GM21737 (cell line): ENCODE measurements around the gene MED12L.
"Not testable (repeated sequence)": the region's sequence is repeated elsewhere in the genome, so short reads cannot be mapped to it uniquely, and the experiment has no call there.

ENCODE experiments used
- ATAC-seq: cut with Tn5 transposase; IDR thresholded peaks from one replicate; pipeline ENCODE4 v1.9.1; 2021; ENCODE audit warnings: mild to moderate bottlenecking, moderate library complexity; ENCODE audit not compliant: unreplicated experiment

The MED12L gene

DNA sequence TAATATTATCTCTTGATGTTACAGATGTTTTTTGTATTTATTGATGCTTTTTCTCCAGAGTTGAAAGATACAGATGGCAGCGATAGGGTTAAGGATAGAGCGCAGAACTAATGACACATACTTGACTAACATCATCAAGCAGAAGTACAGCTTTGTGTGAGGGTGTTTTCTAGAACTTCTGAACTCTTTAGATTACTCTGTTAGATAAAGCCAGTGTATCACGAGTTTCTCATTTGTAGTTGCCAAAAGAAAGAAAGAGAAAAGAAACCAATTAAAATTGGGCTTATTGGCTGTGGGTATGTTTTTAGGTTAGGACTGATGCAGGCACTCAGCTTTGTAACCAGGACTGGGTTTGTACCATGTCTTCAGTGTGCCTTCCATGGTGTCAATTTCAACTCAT is 124.2 kb downstream of the MED12L start:
- no peak for ATAC-seq

DNA sequence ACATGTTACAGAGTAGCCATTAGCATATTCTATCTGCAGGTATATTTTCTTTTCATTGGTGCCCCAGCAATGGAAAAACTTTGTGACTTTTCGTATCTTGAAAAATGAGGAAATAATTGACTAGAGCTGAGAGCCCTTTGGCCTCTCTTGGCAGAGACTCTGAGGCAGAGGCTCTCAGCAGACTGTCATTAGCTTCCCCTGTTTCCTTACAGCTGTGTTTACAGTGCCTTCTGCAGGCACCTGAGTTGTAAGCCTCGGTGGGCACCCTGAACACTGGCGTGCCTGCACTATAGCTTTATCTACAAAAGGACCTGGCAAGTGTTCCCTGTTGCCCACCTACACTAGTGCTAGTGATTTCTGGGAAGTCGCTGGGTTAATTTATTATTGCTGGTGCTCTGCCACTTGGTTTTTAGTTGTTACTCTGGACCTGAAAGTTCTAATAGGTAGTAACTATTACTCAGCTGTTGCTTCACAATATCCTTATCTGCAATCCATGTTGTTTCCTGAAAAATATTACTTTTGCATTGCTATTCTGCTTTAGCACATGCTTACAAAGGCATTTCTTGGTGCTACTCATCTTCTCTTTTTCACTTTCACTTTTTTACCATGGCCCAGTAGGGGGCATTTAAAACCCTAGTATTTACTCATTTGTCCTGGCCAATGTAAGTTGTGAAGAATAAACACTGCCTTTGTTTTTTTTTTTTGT is 125.4 kb downstream of the MED12L start:
- peak; percentile 78 for ATAC-seq

DNA sequence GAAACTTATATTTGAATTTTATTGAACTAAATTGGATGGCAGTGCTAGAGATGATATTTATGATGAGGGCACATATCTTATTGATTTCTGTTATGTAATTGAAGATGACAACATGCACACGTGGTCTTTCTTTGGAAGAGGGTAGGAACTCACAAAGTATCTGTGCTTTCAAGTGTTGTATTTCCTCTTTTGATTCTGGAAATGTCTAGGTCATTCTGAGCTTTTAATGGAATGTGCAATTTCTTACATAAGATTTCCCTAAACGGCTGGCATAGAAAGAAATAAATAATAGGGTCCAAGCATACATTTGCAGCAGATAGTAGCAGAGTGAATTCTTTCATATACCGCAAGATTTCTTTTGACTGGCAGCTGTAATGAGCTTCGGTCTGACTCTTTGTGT is 127.7 kb downstream of the MED12L start:
- no peak for ATAC-seq

DNA sequence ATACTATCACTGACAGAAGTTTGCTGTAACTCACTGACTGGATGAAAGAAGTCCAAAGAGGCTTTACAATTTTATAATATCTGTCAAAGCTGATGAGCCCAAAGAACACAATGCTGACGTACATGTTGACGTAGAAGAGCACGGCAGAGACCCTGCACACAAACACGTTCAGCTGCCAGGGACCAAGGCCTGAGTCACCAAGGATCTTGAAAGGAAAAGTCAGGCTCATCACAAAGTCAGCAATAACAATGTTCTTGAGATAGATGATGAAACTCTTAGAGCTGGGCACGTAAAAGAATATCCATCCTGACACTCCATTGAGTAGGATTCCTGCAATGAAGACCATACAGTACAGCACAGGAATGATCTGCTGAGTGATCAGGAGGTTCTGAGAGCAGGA is 128.4 kb downstream of the MED12L start:
- no peak for ATAC-seq

DNA sequence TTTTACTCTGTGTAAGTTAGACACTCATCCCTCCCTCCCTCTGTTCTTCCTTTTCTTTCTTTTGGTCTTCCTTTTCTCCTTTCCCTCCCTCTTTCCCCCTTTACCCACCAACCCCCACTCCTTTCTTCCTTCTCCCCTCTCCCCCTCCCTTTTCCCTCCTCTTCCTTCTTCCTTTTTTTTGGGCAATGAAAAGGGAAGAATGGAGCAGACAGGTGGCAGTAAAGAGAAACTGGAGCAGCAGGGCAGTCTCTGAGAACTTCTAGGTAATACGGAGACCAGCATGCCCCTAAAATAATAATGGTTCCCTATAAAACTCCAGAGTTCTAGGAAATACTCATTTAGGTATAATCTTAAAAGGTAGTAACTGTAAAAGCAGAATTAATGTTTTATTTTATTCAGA is 129.0 kb downstream of the MED12L start:
- ATAC-seq: no peak

DNA sequence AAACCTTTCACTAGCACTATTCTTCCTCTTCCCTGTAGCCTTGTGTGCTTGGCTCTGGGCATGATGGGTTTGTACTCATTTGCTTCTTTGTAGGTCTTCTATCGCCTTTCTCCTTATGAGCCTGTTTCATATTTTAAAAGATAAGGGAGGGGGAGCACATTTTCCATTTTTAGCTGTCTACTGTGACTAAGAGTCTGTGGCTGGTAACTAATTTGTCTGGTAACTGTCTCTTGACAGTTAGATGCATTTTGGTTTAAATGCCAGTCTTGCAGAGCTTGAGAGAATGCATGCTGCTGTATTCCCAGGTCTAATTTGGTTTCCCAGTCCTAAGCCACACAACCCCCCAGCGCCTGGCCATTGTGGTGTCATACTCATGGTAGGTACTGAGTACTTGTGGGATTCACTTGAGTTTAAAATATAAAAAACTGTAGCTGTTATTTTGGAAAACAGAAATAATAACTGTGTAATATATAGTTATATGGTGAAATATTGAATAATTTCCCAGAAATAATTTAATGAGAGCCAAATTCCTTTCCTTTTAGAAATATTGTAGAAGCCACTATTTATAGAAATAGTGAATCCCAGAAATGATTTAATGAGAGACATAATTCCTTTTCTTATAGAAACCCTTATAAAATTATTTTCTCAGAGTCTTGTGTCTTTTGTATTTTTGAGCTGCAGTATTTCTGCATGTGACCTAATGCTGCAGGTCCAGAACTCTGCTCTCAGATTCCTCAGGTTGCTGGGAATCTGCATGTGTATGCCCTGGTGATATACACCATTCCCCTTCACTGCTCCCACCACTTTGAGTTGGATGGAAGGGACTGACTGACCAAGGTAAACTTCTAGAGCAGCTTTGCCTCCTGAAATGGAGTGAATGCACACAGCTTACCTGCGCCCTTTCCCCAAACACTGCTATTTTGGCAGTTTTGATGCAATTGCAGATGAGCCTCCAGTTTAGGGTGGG is 131.5 kb downstream of the MED12L start:
- ATAC-seq: no peak

DNA sequence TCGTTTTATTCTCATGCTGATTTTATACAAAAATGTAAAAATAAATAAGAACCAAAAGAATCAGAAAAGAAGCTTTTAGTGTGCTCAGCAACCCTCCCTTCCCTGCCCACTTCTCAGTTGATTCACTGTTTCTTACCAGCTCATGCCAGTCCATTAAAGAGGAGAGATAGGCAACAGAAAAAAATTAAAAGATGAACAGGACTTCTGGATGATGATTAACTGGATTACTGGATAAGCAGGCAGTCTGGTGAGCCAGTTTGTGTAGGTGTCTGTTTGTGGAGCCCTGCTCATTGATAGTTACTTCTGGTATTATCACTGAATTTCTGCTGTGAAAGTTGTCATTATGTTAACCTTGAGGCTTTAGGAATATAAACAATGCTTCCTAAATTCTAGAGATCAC is 132.7 kb downstream of the MED12L start:
- no peak for ATAC-seq

DNA sequence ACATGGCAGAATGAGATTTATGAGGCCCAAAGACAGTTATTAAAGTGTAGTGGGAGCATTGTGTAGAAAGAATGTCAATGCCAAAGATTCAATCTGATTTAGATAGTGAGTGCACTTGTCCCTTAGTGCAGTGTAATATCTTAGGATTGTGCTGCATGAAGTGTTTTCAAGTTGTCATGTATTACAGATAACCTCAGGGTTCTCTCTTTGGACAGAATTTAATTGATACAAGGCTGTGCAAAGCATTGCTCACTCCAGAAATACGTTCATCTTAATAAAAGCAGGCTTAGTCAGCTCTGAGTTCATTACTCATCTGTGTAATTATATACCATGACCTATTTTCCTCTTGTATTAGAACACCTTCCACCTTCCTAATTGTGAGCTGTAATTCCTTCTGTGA is 133.6 kb downstream of the MED12L start:
- ATAC-seq: no peak

DNA sequence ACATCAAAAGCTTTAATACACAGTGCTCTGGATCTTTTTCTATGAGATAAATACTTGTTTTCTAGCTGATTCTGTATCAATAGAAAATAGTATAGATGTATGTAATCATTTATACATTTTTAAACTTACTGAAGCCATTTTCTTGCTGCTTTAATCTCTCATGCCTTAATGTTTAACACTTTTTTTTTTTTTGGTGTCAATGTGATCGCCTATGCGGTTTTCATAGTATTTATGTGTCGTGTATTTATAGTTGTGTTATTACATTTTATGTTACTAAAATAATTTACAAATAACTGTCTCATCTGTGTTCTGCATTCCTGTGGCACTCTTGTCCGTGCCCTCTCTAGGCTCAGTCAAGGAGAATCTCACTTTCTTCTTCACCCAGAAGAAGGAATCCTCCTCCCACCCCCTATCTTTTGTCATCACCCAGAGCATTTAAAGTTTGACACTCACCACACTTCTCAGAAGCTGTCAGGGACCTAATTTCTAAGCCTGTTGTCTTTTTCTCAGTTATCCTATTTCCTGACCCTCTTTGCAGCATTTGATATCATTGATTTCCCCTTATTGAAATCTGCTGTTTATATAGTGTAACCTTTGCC is 138.9 kb downstream of the MED12L start:
- ATAC-seq: no peak

DNA sequence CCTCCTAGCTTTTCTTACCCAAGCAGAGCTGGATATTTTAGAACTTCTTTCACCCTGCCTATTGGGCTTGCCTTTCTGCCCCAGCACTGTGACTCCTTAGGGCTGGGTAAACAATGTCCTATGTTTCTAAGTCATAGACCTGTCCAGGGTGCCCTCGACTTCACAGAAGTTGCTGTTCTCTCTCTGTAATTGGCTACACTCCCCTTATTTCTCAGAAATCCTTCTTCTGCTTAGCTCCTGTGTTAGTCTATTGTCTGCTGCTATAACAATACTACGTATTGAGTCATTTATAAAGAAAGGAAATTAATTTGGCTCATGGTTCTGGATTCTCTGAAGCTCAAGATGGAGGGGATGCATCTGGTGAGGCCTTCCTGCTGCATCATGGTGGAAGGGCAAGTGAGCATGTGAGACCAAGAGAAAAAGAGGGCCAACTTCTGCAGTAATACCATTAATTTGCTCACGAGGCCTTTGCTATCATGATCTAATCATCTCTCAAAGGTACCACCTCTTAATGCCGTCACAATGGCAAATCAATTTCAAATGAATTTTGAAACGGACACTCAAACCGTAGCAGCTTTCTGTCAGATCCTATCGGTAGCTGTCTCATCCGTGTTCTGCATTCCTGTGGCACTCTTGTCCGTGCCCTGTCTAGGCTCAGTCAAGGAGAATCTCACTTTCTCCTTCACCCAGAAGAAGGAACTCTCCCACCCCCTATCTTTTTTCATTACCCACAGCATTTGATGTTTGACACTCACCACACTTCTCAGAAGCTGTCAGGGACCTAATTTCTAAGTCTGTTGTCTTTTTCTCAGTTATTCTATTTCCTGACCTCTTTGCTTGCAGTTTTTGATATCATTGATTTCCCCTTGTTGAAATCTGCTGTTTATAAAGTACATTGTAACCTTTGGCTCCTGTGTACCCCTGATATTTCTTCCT is 139.8 kb downstream of the MED12L start:
- ATAC-seq: no peak

DNA sequence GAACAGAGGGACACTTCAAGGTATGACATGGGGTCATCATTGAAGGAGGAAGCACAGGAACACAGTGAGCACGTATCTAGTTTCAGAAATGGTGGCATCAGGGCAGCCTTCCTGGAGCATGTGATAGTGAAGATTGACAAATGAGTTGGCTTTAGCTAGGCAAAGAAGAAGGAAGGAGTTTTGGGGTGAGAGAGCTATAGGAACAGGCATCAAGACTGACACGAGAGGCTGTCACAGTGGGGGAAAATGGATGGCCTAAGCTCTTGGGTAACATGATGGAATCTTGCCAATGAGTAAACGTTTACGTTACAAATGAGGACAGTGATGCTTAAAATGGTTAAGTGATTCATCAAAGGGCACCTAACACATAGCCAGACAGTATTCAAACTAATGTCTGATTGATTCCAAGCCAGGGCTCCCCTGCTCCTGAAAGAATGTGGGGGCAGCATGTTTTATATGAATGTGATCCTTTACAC is 140.7 kb downstream of the MED12L start:
- ATAC-seq: no peak

DNA sequence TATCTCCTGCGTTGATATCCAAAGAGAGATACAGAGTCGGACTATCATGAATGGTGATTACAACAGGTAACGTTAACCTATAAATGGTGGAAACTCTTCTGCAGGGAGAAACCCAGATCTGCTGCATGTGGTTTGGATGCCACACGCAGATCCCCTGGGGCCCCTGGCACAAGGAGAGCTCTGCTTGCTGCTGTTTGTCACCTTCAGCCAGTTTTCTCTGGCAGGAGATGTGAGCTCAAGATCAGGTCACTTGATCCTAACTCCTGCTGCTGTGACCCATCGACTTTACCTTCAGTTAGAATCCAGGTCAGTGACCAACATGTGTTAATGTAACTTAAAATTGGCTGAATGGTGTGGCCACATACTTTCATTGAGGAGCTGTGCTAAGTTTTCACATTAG is 141.4 kb downstream of the MED12L start:
- no peak for ATAC-seq

DNA sequence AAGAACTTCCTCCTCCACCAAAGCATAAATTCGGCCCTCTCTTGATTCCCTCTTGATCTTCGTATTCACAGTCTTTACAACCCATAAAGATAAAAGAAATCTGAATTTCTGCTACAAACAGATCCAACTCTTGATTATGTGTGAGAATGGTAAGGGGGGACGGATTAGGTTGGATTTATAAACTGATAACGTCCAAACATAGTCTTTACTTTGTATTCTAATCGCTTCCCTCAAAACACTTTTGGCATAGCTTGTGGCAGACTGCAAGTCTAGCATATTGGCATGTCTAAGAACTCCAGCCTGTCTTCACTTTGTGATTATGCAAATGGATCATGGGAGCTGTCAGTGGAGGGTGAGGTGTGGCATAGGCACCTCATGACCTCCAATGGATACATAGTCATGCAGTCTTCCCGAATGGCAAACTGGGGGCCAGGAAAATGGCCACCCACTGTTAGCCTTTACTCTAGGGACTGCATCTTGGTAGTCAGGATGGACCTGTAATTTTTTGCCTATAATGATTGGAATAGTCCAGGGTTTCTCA is 141.9 kb downstream of the MED12L start:
- ATAC-seq: peak; percentile 31

DNA sequence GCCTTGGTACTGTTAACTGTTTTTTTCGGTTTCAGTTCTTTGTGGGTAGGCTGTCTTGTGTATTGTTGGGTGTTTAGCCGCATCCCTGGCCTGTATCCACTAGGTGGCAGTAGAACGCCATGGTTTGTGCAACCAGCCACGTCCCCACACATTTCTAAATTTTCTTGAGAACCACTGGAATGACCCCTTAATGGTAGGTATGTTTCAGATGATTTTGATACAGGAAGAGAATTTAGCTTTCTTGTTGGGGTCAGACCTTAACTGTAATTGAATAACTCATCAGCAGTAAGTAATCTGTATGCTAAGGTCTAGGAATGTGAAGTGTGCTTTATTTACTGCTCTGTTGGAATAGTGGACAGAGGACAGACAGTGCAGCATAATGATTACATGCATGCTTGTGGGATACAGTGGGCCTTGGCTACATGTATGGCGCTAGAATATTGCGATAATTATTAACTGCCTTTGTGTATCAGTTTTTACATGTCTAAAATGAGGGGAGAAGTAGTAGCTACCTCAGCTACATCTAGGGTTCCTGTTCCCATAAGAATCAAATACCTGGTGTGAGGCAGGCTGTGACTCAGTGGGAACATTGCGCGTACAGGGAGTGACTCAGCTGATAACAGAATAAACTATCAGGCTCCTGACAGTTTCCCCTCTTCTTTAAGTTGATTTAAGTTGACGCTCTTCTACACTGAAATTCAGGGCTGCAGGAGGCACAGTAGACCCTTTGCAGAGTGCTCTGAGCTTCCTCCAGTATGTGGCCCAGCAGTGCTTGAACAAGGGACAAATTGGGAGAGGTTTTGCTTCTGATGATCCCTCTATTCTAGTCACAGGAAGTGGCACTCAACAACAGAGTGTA is 142.6 kb downstream of the MED12L start:
- ATAC-seq: peak; percentile 75

DNA sequence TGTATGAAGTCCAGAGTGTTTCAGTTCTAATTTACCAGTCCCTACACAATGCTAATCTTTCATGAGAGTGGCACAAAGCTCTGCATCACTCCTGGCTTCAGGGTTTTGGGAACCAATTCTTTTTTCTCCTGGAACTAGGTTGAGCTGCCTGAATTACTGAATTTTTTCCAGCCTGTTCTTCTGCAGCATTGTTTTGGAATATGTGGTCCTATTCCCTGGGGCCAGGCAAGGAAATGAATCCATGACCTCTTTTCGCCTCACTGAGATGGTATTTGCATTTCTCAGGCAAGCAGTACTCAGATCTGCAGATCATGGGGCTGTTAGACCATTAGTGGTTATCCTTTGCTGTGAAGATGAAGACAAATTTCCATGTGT is 143.2 kb downstream of the MED12L start:
- no peak for ATAC-seq

DNA sequence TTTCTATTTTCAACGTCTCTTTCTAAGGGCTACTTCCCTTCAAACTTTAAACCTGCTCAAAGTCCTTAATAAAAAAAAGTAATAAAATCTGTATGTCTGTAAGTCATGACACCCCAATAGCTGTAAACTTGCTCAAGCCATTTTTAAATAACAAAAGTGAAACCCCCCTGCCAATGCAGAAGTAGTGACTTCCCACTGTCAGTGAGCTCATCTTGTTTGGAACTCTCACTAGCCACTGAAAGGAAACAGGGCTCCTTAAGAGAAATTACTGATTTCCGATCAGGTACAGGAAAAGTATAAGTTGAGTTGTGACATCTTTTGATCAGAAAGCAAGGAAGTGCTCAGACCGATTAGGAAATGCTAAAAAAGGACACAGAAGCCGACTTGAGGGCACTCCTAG is 145.2 kb downstream of the MED12L start:
- ATAC-seq: peak; percentile 43

DNA sequence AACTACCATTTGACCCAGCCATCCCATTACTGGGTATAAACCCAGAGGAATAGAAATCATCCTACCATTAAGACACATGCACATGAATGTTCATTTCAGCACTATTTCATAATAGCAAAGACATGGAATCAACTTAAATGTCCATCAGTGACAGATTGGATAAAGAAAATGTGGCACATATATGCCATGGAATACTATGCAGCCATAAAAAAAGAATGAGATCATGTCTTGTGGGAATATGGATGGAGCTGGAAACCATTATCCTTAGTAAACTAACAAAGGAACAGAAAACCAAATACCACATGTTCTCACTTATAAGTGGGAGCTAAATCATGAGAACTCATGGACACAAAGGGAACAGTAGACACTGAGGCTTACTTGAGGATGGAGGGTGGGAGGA is 146.9 kb downstream of the MED12L start:
- not testable (repeated sequence) for ATAC-seq

DNA sequence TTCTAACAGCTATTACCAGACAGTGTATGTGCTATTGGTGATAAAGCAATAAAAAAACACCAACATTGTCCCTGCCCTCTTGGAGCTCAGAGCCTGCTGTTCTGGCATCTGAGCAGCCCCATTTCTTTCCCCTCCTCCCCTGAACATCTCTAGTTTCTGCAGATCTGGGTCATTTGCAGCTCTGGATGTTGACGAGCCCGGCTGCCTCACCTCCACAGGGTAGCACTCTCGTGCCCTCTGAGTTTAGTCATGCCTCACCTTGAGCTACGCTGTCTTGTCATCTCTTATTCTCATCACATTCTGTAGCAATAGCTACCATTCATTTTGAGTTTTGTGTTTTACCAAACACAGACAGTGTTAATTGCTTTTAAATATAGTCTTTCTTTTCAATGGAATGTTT is 147.5 kb downstream of the MED12L start:
- ATAC-seq: no peak

DNA sequence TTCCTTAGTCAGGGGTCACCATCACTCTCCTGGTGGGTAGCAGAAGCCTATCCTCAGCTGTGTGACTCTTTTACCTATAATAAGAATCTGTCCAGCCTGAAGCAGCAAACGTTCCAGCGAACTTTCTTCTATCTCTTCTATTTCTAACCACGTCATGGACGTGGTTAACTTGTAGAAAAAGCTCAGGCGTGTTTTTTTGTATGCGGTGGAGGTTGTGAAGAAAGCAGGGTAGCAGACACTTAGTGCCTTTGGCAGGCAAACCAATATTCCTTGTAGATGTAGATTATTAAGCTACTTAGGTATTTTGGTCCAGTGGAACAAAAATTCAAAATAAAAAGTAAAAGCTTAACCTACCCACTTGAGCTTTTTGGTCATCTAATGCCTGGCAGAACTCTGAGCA is 149.4 kb downstream of the MED12L start:
- ATAC-seq: no peak
